Hepatocyte (in vitro differentiated cells): Measurements from ENCODE around the gene OCRL.

Experiments used
- CTCF ChIP-seq: fragments of 200-600 bp; sonication (generic); IDR thresholded peaks from 2 replicates; pipeline ENCODE4 v1.5.1; 2016; ENCODE audit warnings: antibody characterized with exemption, mild to moderate bottlenecking; ENCODE audit not compliant: poor library complexity
- EZH2 ChIP-seq: fragments of 200-600 bp; sonication (generic); IDR thresholded peaks from 2 replicates; pipeline ENCODE4 v1.6.1; 2016; ENCODE audit warnings: antibody characterized with exemption, mild to moderate bottlenecking, borderline replicate concordance
- EZH2phosphoT487 ChIP-seq: fragments of 200-600 bp; sonication (generic); IDR thresholded peaks from one replicate; pipeline ENCODE4 v1.6.1; 2018; ENCODE audit warnings: antibody characterized with exemption, mild to moderate bottlenecking, low read depth, moderate library complexity; ENCODE audit not compliant: unreplicated experiment, severe bottlenecking

- no peak for TF ChIP-seq CTCF
- TF ChIP-seq EZH2 = no peak
- TF ChIP-seq EZH2phosphoT487 = no peak
Observed at GRCh38 chrX:129574214-129574613, 34.2 kb downstream of the OCRL start.
